ACC112 (cell line): ENCODE results near the gene TRUB1.

Experiments
- H2AFZ ChIP-seq: fragments of 200-600 bp; sonication (generic); one replicate; pipeline ENCODE4 v1.6.0; 2017; ENCODE audit warnings: antibody characterized with exemption, low read length; ENCODE audit not compliant: unreplicated experiment
- H3K27ac ChIP-seq: fragments of 200-600 bp; sonication (generic); 2 replicates; pipeline ENCODE4 v1.5.1; 2014; ENCODE audit warnings: low read depth, mild to moderate bottlenecking, antibody characterized with exemption, low read length, moderate library complexity
- H3K27me3 ChIP-seq: fragments of 200-600 bp; sonication (generic); 2 replicates; pipeline ENCODE4 v1.6.1; 2014; ENCODE audit warnings: mild to moderate bottlenecking, antibody characterized with exemption, low read length, moderate library complexity, mixed read lengths; ENCODE audit not compliant: insufficient read depth
- H3K36me3 ChIP-seq: fragments of 200-600 bp; sonication (generic); 2 replicates; pipeline ENCODE4 v1.6.1; 2016; ENCODE audit warnings: mild to moderate bottlenecking, antibody characterized with exemption, low read length, moderate library complexity, mixed read lengths; ENCODE audit not compliant: insufficient read depth
- H3K4me1 ChIP-seq: fragments of 200-600 bp; sonication (generic); one replicate; pipeline ENCODE4 v1.6.1; 2016; ENCODE audit warnings: low read length, mixed read lengths; ENCODE audit not compliant: insufficient read depth, unreplicated experiment, control insufficient read depth
- H3K4me3 ChIP-seq: fragments of 200-600 bp; sonication (generic); 2 replicates; pipeline ENCODE4 v1.5.1; 2014; ENCODE audit warnings: mild to moderate bottlenecking, low read depth, low read length
- H3K79me2 ChIP-seq: fragments of 200-600 bp; sonication (generic); one replicate; pipeline ENCODE4 v1.6.0; 2016; ENCODE audit warnings: low read length; ENCODE audit not compliant: control insufficient read depth, unreplicated experiment, insufficient read depth

TRUB1 gene

DNA sequence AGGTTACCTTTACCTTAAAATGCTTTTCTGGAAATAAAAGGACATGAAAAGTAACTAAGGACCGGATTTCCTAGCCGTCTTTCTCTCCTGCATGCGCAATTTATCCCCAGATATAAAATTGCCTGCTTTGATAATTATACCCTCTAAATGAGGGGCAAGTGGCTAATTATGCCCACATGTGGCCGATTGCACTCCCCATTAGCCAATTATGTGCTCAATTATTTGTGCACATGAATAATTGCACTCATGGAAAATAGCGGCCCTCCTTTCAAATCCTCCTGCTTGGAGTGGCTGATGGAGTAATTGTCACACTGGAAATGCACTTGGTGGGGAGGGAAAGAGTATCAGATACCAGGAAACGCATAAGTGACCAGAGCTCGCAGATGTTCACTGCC is 88.7 kb downstream of the TRUB1 start:
- 0 out of 2 replicates have a peak, but pooled peaks cover 5% of the 10 kb centered on the region for H3K27me3 ChIP-seq
- H3K79me2 ChIP-seq: no peaks in the 10 kb centered on the region
- H3K4me3 ChIP-seq: no peak overlapping the region
- no peaks in the 10 kb centered on the region for H3K36me3 ChIP-seq
- H3K4me1 ChIP-seq: no peaks in the 10 kb centered on the region
- H3K27ac ChIP-seq: no peak overlapping the region
- H2AFZ ChIP-seq: no peak overlapping the region
